ENCODE data around the gene TMEM37.

DNA sequence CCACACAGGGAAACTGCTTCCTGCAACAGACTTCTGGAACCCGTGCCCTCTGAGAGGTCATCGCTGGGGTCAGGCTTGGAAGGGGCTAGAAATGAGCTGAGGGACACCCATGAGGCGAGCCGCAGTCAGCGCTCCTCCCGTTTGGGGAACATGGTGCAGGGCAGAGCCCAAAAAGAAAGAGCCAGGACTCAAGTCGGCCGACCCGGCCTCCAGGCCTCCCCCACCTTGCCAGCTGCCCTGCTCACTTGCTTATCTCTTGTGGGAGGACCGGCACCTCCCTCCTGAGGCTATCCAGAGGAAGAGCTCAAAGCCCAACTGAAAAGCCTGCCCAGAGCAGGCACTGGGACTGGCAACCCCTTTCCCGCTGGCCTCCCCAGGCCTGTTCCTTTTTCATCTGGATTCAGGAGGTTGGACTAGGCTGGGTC lies 49.1 kb downstream of the TMEM37 start:
- TF ChIP-seq, protein P1, sequence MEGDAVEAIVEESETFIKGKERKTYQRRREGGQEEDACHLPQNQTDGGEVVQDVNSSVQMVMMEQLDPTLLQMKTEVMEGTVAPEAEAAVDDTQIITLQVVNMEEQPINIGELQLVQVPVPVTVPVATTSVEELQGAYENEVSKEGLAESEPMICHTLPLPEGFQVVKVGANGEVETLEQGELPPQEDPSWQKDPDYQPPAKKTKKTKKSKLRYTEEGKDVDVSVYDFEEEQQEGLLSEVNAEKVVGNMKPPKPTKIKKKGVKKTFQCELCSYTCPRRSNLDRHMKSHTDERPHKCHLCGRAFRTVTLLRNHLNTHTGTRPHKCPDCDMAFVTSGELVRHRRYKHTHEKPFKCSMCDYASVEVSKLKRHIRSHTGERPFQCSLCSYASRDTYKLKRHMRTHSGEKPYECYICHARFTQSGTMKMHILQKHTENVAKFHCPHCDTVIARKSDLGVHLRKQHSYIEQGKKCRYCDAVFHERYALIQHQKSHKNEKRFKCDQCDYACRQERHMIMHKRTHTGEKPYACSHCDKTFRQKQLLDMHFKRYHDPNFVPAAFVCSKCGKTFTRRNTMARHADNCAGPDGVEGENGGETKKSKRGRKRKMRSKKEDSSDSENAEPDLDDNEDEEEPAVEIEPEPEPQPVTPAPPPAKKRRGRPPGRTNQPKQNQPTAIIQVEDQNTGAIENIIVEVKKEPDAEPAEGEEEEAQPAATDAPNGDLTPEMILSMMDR (conservative IDR thresholded peaks at IDR 0.05), result no peak
- no peak for TF ChIP-seq ZFX (IDR thresholded peaks at IDR 0.05)

Measured in C4-2B (cell line).